GM12872 (cell line): Measurements from ENCODE around the gene FBXO47.

ENCODE experiments used
- TF ChIP-seq, protein P1 (sequence below): IDR thresholded peaks from 3 replicates; pipeline ENCODE4 v1.5.1; 2011; ENCODE audit warnings: low read depth, mild to moderate bottlenecking, low read length, moderate library complexity; ENCODE audit not compliant: insufficient read depth

Gene FBXO47

DNA sequence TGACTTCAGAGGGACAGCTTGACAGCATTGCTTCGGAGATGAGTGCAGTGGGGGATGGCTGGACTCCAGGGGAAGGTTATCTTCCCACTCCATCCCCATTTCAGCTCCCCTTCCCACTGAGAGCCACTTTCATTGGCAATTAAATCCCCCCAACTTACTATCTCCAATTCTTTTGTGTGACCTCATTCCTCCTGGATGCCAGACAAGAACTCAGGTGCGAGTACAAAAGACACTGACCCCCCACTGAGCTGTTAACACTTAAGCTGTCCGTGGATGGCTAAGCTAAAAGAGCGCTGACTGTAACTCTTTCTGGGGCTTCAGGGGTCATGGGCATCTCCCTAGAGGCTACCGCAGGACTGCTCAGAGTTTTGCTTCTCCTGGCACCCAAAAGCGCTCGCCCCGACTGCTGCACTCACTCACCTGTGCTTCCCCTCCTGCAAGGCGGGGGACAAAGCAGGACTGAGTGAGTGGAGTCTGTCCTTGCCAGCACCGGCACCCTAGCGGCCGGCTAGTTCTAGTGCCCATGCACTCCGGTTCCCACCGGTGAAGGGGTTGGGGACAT, 44.8 kb upstream of the FBXO47 start:
- TF ChIP-seq, protein P1, sequence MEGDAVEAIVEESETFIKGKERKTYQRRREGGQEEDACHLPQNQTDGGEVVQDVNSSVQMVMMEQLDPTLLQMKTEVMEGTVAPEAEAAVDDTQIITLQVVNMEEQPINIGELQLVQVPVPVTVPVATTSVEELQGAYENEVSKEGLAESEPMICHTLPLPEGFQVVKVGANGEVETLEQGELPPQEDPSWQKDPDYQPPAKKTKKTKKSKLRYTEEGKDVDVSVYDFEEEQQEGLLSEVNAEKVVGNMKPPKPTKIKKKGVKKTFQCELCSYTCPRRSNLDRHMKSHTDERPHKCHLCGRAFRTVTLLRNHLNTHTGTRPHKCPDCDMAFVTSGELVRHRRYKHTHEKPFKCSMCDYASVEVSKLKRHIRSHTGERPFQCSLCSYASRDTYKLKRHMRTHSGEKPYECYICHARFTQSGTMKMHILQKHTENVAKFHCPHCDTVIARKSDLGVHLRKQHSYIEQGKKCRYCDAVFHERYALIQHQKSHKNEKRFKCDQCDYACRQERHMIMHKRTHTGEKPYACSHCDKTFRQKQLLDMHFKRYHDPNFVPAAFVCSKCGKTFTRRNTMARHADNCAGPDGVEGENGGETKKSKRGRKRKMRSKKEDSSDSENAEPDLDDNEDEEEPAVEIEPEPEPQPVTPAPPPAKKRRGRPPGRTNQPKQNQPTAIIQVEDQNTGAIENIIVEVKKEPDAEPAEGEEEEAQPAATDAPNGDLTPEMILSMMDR: no peak

DNA sequence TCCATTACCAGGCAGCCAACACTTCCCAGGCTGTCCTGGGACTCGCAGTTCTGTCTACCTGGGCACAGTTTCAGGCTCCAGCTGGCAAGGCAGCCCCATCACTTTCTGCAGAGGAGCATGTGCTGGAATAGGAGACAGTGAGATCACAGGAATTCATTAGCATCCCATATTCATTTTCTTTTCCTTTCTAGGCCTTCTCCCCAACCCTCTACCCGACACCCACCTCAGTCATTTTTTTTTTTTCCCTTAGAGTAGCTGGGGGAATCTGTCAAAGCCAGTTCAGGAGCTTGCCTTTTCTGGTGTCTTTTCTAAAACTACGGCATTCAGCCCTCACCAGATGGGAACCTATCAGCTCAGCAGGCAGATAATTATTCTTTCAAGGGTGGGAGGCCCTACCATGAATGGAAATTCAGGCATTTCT, 42.4 kb upstream of the FBXO47 start:
- TF ChIP-seq, protein P1: no peak

DNA sequence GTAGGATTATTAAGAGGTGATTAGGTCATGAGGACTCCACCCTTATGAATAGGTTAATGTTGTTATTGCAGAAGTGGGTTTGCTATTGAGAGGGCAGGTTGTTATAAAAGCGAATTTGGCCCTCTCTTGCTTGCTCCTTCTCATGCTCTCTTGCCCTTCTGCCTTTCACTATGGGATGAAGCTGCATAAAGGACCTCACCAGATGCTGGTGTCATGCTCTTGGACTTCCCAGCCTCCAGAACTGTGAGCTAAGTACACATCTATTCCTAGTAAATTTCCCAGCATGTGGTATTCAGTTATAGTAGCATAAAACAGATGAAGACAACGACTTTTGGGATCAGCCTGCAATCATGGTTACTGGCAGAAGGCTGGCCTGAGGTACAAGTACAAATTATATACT, 41.4 kb upstream of the FBXO47 start:
- TF ChIP-seq, protein P1: no peak

DNA sequence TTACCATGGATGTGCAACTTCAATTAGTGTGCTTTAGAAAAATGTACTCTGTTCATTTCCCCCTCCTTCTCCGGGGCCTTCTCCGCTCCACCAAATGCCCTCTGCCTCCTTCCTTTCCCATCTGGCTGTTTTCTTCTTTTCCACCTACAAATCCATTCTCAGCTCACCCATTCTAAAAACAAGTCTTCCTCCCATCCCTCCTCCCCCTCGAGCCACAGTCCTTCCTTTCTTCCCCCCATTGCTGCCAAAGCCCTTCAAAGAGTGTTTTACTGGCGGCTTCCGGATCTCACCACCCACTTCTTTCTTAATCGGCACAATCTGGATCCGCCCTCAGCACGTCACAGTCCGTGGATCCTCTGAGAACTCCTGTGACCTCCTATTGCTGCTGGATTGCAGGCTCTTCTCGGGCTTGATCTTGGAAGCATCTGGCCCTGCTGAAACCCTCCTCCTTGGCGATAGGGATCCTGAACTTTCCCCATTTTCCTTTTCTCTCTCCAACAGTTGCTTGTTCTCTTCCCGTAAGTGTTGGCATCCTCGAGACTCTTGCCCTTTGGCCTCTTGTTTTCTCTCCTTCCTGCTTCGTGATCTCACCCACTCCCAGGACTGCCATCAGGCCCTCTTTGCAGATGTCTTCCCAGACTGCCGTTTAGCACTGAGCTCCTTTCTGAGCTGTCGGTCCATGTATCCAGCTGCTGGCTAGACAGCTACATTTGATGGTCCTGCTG, 36.0 kb upstream of the FBXO47 start:
- TF ChIP-seq, protein P1: no peak

DNA sequence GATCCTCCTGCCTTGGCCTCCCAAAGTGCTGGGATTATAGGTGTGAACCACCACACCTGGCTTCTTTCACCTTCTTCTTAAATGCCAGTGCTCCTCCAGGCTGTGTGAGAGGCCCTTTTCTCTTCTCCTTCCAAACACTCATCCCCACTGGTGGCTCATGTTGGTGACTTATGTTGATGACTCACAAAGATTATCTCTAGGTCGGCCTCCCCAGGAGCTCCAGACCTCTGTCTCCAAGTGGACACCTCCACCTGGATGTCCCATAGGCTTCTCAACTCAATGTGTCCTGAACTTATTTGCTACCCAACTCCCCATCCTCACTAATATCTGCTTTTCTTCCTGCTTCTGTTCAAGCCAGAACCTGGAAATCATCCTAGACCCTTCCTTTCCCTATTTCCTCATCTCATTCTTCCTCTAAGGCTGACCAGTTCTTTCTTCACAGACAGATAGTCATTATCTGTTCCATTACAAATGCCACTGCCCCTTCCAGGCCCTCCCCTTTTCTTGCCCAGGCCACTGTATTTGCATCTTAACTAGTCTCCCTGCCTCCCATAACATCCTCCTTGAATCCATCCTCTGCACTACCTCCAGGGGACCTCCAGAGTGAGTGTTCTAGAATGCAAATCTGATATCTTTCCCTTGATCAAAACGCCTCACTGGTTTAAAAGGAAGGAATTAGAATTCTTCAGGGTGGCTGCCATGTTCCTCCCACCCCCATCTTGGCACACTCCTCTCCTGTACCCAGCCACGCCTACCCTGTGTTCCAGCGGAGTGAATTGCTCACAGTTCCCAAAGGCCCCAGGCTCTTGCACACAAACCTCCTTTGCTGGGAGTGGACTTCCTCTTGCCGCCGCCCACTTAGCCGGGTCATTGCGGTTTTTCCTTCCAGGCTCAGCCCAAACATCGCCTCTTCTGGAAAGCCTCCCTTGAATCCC, 34.8 kb upstream of the FBXO47 start:
- TF ChIP-seq, protein P1: no peak

- TF ChIP-seq, protein P1: no peak
Observed at GRCh38 chr17:39000021-39000601, 32.9 kb upstream of the FBXO47 start.
